ES-I3 (cell line): ENCODE results near the gene PNKD.
"Not testable (repeated sequence)": the region's sequence is repeated elsewhere in the genome, so short reads cannot be mapped to it uniquely, and the experiment has no call there.

Source experiments
- H3K36me3 ChIP-seq: 2 replicates; pipeline ENCODE4 v1.6.1; 2013; ENCODE audit warnings: mild to moderate bottlenecking, low read length, control low read depth, moderate library complexity; ENCODE audit not compliant: insufficient read depth
- H3K4me1 ChIP-seq: 2 replicates; pipeline ENCODE4 v1.6.1; 2013; ENCODE audit warnings: mild to moderate bottlenecking, control low read depth, low read length; ENCODE audit not compliant: insufficient read depth
- H3K9ac ChIP-seq: 2 replicates; pipeline ENCODE4 v1.6.1; 2013; ENCODE audit warnings: low read depth, mild to moderate bottlenecking, low read length, moderate library complexity
- H3K9me3 ChIP-seq: 2 replicates; pipeline ENCODE4 v1.6.1; 2013; ENCODE audit warnings: mild to moderate bottlenecking, low read length, moderate library complexity; ENCODE audit not compliant: control insufficient read depth, insufficient read depth

The PNKD gene

GRCh38 chr2:218305383-218305782, 35.1 kb downstream of the PNKD start:
- Histone ChIP-seq H3K9ac (no peak overlapping the region), H3K4me1 (no peaks in the 10 kb centered on the region), H3K36me3 (no peaks in the 10 kb centered on the region), H3K9me3 (no peaks in the 10 kb centered on the region; the same call in 1 of the 2 replicates)

DNA sequence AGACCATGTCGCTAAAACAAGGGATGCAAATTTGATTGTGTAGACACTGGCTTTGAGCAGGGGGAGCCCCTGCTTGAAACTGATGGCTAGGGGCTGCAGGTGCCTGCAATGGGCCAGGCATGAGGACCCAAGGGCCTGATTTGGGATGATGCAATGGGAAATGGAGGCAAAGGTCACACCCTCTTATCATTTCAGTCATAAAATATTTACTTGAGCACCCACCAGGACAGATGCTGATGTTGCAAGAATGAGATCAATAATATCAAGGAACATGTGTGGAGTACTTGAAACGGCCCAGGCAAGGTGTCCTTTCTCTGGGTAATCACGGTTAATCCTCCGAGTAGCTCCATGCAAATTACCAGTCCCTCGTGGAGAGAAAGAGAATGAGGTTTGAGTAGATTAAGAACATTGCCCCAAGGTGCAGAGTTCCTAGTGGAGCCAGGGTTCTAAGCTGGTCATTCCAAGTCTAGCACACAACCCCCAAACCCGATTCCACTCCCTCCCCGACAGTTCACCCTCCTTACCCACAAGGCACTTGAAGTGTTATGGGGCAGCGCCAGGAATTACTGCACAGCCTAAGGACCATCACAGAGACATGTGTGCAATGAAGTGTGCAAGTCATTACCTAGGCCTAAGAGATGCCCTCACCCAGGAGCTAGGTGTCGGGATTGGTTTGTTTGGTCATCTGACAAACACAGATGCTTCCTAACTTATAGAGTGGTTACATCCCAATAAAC, 36.0 kb downstream of the PNKD start:
- no peaks in the 10 kb centered on the region for H3K36me3 ChIP-seq
- no peaks in the 10 kb centered on the region for H3K4me1 ChIP-seq
- no peak overlapping the region for H3K9ac ChIP-seq
- H3K9me3 ChIP-seq, result no peaks in the 10 kb centered on the region; the same call in 1 of the 2 replicates

GRCh38 chr2:218307415-218308090, 37.2 kb downstream of the PNKD start:
- no peaks in the 10 kb centered on the region; the same call in 1 of the 2 replicates for H3K9me3 ChIP-seq
- 0 out of 2 replicates have a peak, but pooled peaks cover 4% of the 10 kb centered on the region for H3K4me1 ChIP-seq
- H3K9ac ChIP-seq, result no peak overlapping the region
- no peaks in the 10 kb centered on the region for H3K36me3 ChIP-seq

DNA sequence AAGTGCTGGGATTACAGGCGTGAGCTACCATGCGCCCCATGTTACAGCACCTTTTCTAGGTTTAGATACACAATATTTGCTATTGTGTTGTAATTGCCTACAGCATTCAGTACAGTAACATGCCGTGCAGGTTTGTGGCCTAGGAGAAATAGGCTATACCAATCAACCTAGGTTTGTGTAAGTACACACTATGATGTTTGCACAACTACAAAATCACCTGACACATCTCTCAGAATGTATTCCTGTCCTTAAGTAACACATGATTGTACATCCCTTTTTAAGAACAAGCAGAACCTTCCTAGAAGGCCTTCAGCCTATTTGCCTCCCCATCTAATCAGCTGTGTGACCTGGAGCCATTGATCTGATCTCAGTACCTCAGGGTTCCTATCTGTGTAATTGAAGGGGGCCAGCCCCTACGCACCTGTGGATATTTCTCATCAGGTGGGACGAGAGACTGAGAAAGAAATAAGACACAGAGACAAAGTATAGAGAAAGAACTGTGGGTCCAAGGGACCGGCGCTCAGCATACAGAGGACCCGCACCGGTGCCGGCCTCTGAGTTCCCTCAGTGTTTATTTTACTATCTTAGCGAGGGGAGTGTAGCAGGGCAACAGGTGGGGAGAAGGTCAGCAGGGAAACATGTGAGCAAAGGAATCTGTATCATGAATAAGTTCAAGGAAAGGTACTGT, 40.7 kb downstream of the PNKD start:
- Histone ChIP-seq H3K4me1 (0 out of 2 replicates have a peak, but pooled peaks cover 4% of the 10 kb centered on the region), H3K9ac (no peak overlapping the region), H3K36me3 (no peaks in the 10 kb centered on the region), H3K9me3 (no peaks in the 10 kb centered on the region; the same call in 1 of the 2 replicates)

GRCh38 chr2:218311541-218312266, 41.4 kb downstream of the PNKD start:
- not testable (repeated sequence) for H3K4me1 ChIP-seq, H3K9me3 ChIP-seq, H3K9ac ChIP-seq, H3K36me3 ChIP-seq

GRCh38 chr2:218312267-218312756, 42.0 kb downstream of the PNKD start:
- H3K9ac ChIP-seq, result no peak overlapping the region
- H3K9me3 ChIP-seq, result no peaks in the 10 kb centered on the region
- H3K36me3 ChIP-seq, result no peaks in the 10 kb centered on the region
- peaks cover 11% of the 10 kb centered on the region for H3K4me1 ChIP-seq

- Histone ChIP-seq H3K36me3 (no peaks in the 10 kb centered on the region), H3K9me3 (no peaks in the 10 kb centered on the region), H3K9ac (no peak overlapping the region), H3K4me1 (peaks cover 11% of the 10 kb centered on the region)
Measured at GRCh38 chr2:218313356-218313755, 43.0 kb downstream of the PNKD start.

DNA sequence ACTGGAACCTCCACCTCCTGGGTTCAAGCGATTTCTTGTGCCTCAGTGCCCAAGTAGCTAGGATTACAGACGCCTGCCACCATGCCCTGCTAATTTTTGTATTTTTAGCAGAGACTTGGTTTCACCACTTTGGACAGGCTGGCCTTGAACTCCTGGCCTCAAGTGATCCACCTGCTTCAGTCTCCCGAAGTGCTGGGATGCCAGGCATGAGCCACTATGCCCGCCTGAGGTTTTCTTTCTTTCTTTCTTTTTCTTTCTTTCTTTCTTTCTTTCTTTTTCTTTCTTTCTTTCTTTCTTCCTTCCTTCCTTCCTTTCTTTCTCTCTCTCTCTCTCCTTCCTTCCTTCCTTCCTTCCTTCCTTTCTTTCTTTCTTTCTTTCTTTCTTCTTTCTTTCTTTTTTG, 44.4 kb downstream of the PNKD start:
- H3K4me1 ChIP-seq, result peaks cover 11% of the 10 kb centered on the region
- H3K9me3 ChIP-seq, H3K9ac ChIP-seq, H3K36me3 ChIP-seq: not testable (repeated sequence)

DNA sequence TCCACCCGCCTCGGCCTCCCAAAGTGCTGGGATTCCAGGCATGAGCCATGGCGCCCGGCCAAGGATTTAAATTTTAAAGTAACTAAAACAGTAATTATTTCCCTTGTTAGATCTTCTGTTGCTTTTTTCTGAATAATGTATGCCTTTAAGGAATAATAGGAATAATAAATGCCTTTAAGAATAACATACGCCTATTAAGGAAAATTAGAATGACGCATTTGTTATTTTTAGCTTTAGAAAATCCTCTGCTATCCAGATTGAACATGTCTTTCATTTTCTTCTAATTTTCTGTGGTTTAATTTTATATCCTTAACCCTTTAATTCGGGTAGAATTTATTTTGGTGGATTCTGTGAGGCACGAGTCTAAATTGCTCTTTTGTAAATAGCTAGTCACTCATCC, 45.1 kb downstream of the PNKD start:
- H3K4me1 ChIP-seq, result peaks cover 11% of the 10 kb centered on the region
- H3K36me3 ChIP-seq, result no peaks in the 10 kb centered on the region
- no peak overlapping the region for H3K9ac ChIP-seq
- no peaks in the 10 kb centered on the region for H3K9me3 ChIP-seq

GRCh38 chr2:218317303-218317630, 46.9 kb downstream of the PNKD start:
- Histone ChIP-seq H3K4me1 (peaks cover 11% of the 10 kb centered on the region), H3K9me3 (no peaks in the 10 kb centered on the region), H3K36me3 (no peaks in the 10 kb centered on the region), H3K9ac (no peak overlapping the region)

GRCh38 chr2:218317835-218318234, 47.5 kb downstream of the PNKD start:
- Histone ChIP-seq H3K9ac (no peak overlapping the region), H3K4me1 (peaks cover 12% of the 10 kb centered on the region)

GRCh38 chr2:218318241-218318640, 47.9 kb downstream of the PNKD start:
- Histone ChIP-seq H3K4me1 (peaks cover 12% of the 10 kb centered on the region), H3K36me3 (no peaks in the 10 kb centered on the region), H3K9ac (no peak overlapping the region), H3K9me3 (no peaks in the 10 kb centered on the region)

More at GRCh38 chr2:218317835-218318234, 47.5 kb downstream of the PNKD start:
- Histone ChIP-seq H3K9me3 (no peaks in the 10 kb centered on the region), H3K36me3 (no peaks in the 10 kb centered on the region)

DNA sequence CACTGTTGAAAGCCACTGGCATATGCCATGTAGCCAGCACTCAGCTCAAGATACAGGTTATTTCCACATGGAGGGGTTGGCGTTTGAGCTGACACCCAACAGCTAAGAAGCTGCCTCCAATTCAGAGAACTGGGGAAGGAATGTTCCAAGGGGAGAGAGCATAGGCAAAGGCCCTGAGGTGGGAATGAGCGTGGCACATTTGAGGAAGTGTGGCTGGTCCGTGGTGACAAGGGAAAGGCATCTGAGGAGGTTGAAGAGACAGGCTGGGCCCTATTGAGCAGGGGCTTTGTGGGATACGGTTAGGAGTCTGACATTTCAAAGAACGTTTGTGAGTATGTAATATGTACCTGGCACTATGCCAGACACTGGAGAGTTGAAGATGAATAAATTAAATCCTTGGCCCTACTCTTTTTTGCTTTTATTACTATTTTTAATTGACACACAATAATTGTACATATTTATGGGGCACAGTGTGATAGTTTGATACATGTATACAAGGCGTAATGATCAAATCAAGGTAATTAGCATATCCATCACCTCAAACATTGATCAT, 49.6 kb downstream of the PNKD start:
- Histone ChIP-seq H3K9me3 (no peaks in the 10 kb centered on the region), H3K4me1 (peaks cover 18% of the 10 kb centered on the region), H3K36me3 (no peaks in the 10 kb centered on the region), H3K9ac (no peak overlapping the region)
